T-cell (primary cell): ENCODE data around the gene CYP51A1. TPM values are rescaled to one million over a fixed set of nuclear protein-coding genes. Genes with fewer than 3 reads are reported as not detected.

Experiments
- ATAC-seq, 4 experiments: fragments of 200-7000 bp in 3 of 4; fragments of 150-1000 bp in 1 of 4; cut with Tn5 transposase; replicated peaks in 1 of 4; 1 replicate in 3 of 4; 2 replicates in 1 of 4; pipeline ENCODE4 v1.10.0; 2021; ENCODE audit warnings: moderate library complexity in 3 of 4, mild to moderate bottlenecking in 2 of 4, moderate number of reproducible peaks in 1 of 4
- CTCF ChIA-PET, 2 donors: fragments of 300-600 bp; sonication (Branson Sonifier 250); formaldehyde crosslinking; loops; one replicate each; lab custom pipeline; 2022; ENCODE audit warnings: antibody characterized with exemption in 2 of 2; lab: Charles Lee
- POLR2A ChIA-PET, 2 donors: fragments of 300-600 bp; sonication (Branson Sonifier 250); formaldehyde crosslinking; loops; one replicate each; lab custom pipeline; 2022; ENCODE audit warnings: antibody characterized with exemption in 2 of 2; lab: Charles Lee
- DNase-seq, 35 experiments: peaks; one replicate each; pipeline versions ENCODE4 v3.0.0 to v3.0.0-alpha.2; 2013 to 2023
- H3K27ac ChIP-seq: one replicate; pipeline ENCODE4 v1.5.1; 2013; ENCODE audit warnings: low read length
- H3K27me3 ChIP-seq, 2 experiments: replicated peaks in 1 of 2; 1 replicate in 1 of 2; 2 replicates in 1 of 2; pipeline versions ENCODE4 v1.6.1 to v1.7.0; 2013; ENCODE audit warnings: low read length in 1 of 2, mixed read lengths in 1 of 2; ENCODE audit not compliant: control insufficient read depth in 2 of 2, insufficient read depth in 2 of 2; ENCODE audit errors: extremely low read depth in 1 of 2
- H3K36me3 ChIP-seq, 2 donors: 1 replicate in 1 of 2; 2 replicates in 1 of 2; pipeline versions ENCODE4 v1.6.1 to v1.7.0; 2013; ENCODE audit warnings: low read length in 1 of 2; ENCODE audit not compliant: control insufficient read depth in 2 of 2, insufficient read depth in 1 of 2; ENCODE audit errors: extremely low read depth in 1 of 2
- H3K4me1 ChIP-seq, 2 experiments: 1 replicate in 1 of 2; 2 replicates in 1 of 2; pipeline versions ENCODE4 v1.6.1 to v1.7.0; 2013; ENCODE audit warnings: low read length in 2 of 2, mixed read lengths in 1 of 2; ENCODE audit not compliant: insufficient read depth in 2 of 2, control insufficient read depth in 1 of 2; ENCODE audit errors: extremely low read depth in 1 of 2
- H3K4me3 ChIP-seq, 2 donors: 1 replicate in 1 of 2; 2 replicates in 1 of 2; pipeline versions ENCODE4 v1.5.1 to v1.7.0; 2013; ENCODE audit warnings: mild to moderate bottlenecking in 2 of 2, low read length in 1 of 2, moderate library complexity in 1 of 2; ENCODE audit not compliant: control insufficient read depth in 1 of 2; ENCODE audit errors: extremely low read depth in 1 of 2
- H3K9me3 ChIP-seq: 2 replicates; pipeline ENCODE4 v1.7.0; 2013
- H3K27ac Mint-ChIP-seq, 2 donors: one replicate each; pipeline ENCODE4 v1.8.0; 2020 to 2021; ENCODE audit warnings: mild to moderate bottlenecking in 2 of 2, mixed read lengths in 2 of 2
- H3K27me3 Mint-ChIP-seq, 2 donors: one replicate each; pipeline ENCODE4 v1.8.0; 2021 to 2022; ENCODE audit warnings: mixed read lengths in 2 of 2
- H3K36me3 Mint-ChIP-seq: one replicate; pipeline ENCODE4 v1.8.0; 2021; ENCODE audit warnings: mixed read lengths
- H3K4me1 Mint-ChIP-seq, 3 donors: one replicate each; pipeline ENCODE4 v1.8.0; 2020 to 2022; ENCODE audit warnings: mixed read lengths in 3 of 3, mild to moderate bottlenecking in 1 of 3
- H3K4me3 Mint-ChIP-seq, 3 donors: one replicate each; pipeline ENCODE4 v1.8.0; 2020 to 2022; ENCODE audit warnings: mild to moderate bottlenecking in 3 of 3, mixed read lengths in 3 of 3, moderate library complexity in 3 of 3
- H3K9me3 Mint-ChIP-seq, 3 donors: one replicate each; pipeline ENCODE4 v1.8.0; 2020 to 2022; ENCODE audit warnings: mixed read lengths in 3 of 3
- WGBS: methylation state at CpG from one replicate; pipeline ENCODE4 v1.1.5; 2013; ENCODE audit warnings: missing lambda C conversion rate; ENCODE audit not compliant: insufficient coverage; 5-methylcytosine and 5-hydroxymethylcytosine counted together
- total RNA-seq, 35 experiments: library from RNA in 6 of 35; stranded (reverse) in 6 of 35; fragments of 120-200 nt in 1 of 35; gene quantifications; one replicate each; pipeline versions ENCODE4 v1.2.1 to v1.2.4 and lab custom pipeline; 2013 to 2026

Gene CYP51A1
- total RNA-seq, 5 donors from 2014 or later (not counting 1 experiment from before 2014, with no cell fraction given), result 12.8 to 25.8 (median 18.5) TPM

DNA sequence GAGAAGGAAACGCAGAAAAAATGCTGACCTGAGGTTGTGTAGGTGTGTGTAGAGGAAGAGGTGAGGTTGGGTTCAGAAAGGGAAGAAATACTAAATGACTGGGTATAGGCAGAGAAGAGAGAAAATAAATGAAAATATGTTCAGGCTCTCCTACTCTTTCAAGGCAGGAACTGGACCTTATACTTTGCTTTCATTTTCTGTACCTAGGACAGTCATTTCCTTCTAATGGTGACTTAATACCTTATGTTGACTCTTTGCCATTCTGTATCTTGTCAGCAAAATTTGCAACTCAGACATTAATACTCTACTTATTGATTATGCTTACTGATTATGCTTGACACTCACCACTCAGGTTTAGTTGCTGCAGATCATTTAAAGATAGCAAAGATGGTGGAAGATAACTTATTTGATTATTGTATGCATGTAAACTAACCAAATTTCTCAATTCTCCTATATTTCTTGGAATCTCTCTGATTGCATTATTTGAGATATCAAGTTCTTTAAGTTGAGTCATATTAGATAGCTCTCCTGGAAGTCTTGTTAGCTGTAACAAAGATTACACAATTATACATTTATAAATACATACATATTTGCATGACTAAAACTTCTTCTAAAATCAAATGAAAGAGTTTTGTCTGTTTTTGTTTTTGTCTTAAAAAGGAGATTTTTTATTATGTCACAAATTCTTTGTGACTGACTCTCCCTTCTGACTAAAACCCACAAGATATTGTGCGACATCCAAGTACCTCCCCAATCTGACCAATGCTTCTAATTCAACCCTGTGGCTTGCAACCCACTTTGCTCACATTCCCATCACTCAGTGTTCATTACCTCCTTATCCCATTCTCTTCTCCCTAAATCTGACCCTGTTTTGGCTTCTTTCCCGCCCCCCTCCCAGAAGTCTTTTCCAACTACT lies 24.6 kb upstream of the CYP51A1 start:
- Histone ChIP-seq H3K36me3 (no peaks in the 10 kb centered on the region), H3K4me3 (no peak overlapping the region), H3K27me3 (peaks cover 0 to 2% of the 10 kb centered on the region in 2 experiments), H3K4me1 (no peaks in the 10 kb centered on the region), H3K9me3 (no peaks in the 10 kb centered on the region), H3K27ac (no peak overlapping the region)
- ATAC-seq (no peak), DNase-seq (no peak)
- H3K36me3 Mint-ChIP-seq, result no peaks in the 10 kb centered on the region
- WGBS, result 71% methylated on average over 2 of the region's 3 CpGs
- H3K27me3 Mint-ChIP-seq, result peaks cover 11 to 22% of the 10 kb centered on the region in 2 donors
- ChIA-PET CTCF (interaction anchor here in 1 of 2 donors (1.0 kb wide), 1 partner anchor 16 kb away, joined by 3 read pairs; no protein-coding TSS in a partner anchor), POLR2A (no interaction called here)
- H3K9me3 Mint-ChIP-seq, result no peaks in the 10 kb centered on the region
- H3K27ac Mint-ChIP-seq, result no peak overlapping the region
- H3K4me1 Mint-ChIP-seq, result peaks cover 0 to 2% (median 0%) of the 10 kb centered on the region in 3 donors
- no peak overlapping the region for H3K4me3 Mint-ChIP-seq

- H3K4me1 Mint-ChIP-seq, result peaks cover 0 to 2% (median 0%) of the 10 kb centered on the region in 3 donors
- Histone ChIP-seq H3K9me3 (no peaks in the 10 kb centered on the region), H3K4me1 (no peaks in the 10 kb centered on the region), H3K27ac (no peak overlapping the region), H3K27me3 (peaks cover 0 to 5% of the 10 kb centered on the region in 2 experiments), H3K36me3 (no peaks in the 10 kb centered on the region), H3K4me3 (no peak overlapping the region)
- H3K27me3 Mint-ChIP-seq, result peaks cover 7 to 20% of the 10 kb centered on the region in 2 donors
- H3K9me3 Mint-ChIP-seq, result no peaks in the 10 kb centered on the region
- H3K4me3 Mint-ChIP-seq, result no peak overlapping the region
- ATAC-seq (no peak), DNase-seq (no peak)
- H3K36me3 Mint-ChIP-seq, result no peaks in the 10 kb centered on the region
- CTCF ChIA-PET, result interaction anchor here in 1 of 2 donors (0.7 kb wide), 2 partner anchors 62 to 922 kb away, joined by 3 read pairs; no protein-coding TSS in a partner anchor
- POLR2A ChIA-PET, result no interaction called here
- no peak overlapping the region for H3K27ac Mint-ChIP-seq
Measured at GRCh38 chr7:92156990-92157389, 22.7 kb upstream of the CYP51A1 start.

DNA sequence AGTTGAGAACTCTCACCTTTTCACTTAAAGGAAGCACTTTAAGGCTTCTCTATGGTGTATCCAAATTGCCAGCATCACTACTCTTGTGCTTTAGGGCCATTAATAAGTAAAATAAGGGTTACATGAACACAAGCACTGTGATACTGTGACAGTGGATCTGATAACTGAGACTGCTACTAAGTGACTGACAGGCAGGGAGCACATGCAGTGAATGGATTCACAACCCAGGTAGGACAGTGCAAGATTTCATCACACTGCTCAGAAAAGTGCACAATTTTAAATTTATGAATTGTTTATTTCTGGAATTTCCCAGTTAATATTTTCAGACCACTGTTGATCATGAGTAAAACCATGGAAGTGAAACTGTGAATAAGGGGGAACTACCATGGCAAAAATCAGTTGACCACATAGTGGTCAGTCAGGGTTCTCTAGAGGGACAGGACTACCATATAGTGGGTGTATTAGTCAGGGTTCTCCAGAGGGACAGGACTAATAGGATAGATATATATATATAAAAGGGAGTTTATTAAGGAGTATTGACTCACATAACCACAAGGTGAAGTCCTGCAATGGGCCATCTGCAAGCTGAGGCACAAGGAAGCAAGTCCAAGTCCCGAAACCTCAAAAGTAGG lies 20.9 kb upstream of the CYP51A1 start:
- Mint-ChIP-seq H3K27me3 (peaks cover 0 to 11% of the 10 kb centered on the region in 2 donors), H3K27ac (no peak overlapping the region)
- H3K27me3 ChIP-seq, result peaks cover 0 to 5% of the 10 kb centered on the region in 2 experiments

DNA sequence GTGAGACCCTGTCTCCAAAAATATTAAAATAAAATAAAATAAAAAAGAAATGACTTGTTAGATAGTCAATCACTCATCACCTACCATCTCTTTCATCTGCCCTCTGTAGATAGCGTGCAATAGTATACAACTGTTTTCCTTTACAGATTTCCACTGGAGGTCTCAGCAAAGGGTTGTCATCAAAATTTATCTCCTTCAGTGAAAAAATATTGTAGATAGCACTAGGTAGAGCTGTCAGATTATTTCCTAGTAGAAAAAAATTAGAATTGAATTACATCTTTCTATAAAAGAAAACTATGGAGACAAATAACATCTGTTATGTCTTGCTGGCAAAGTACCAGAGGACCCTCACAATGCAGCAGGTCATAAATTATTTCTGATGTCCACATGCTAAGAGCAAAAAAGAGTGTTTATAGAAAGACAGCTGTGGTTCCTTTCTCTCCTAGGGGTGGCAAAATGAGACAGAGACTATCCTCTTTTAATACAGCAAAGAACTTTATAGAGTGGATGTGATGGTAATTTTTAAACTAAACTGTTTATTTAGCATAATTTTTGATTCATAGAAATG lies 16.3 kb upstream of the CYP51A1 start:
- no CpG with 5 or more reads among the region's 1 CpG for WGBS

More for the DNA sequence above, 20.9 kb upstream of the CYP51A1 start:
- DNase-seq (no peak), ATAC-seq (no peak)
- no peak overlapping the region for H3K4me3 Mint-ChIP-seq
- POLR2A ChIA-PET, result no interaction called here
- H3K4me1 ChIP-seq, result no peaks in the 10 kb centered on the region
- 83% methylated on average over 1 of the region's 1 CpG for WGBS
- H3K27ac ChIP-seq, result no peak overlapping the region
- H3K9me3 Mint-ChIP-seq, result no peaks in the 10 kb centered on the region
- no peak overlapping the region for H3K4me3 ChIP-seq
- H3K4me1 Mint-ChIP-seq, result peaks cover 0 to 2% (median 0%) of the 10 kb centered on the region in 3 donors
- H3K36me3 Mint-ChIP-seq, result no peaks in the 10 kb centered on the region
- H3K9me3 ChIP-seq, result no peaks in the 10 kb centered on the region
- H3K36me3 ChIP-seq, result no peaks in the 10 kb centered on the region
- CTCF ChIA-PET, result no interaction called here

GRCh38 chr7:92149736-92150239 lies 15.5 kb upstream of the CYP51A1 start:
- H3K36me3 ChIP-seq, result no peaks in the 10 kb centered on the region
- CTCF ChIA-PET, result no interaction called here

More for the DNA sequence above, 16.3 kb upstream of the CYP51A1 start:
- no peaks in the 10 kb centered on the region for H3K36me3 Mint-ChIP-seq
- Histone ChIP-seq H3K4me1 (no peaks in the 10 kb centered on the region), H3K27ac (no peak overlapping the region), H3K36me3 (no peaks in the 10 kb centered on the region), H3K27me3 (peaks cover 0 to 9% of the 10 kb centered on the region in 2 experiments), H3K4me3 (no peak overlapping the region), H3K9me3 (no peaks in the 10 kb centered on the region)
- no peaks in the 10 kb centered on the region for H3K9me3 Mint-ChIP-seq
- ChIA-PET CTCF (interaction anchor here in 1 of 2 donors (0.6 kb wide), 1 partner anchor 279 kb away, joined by 3 read pairs; no protein-coding TSS in a partner anchor), POLR2A (no interaction called here)
- H3K27me3 Mint-ChIP-seq, result peaks cover 0 to 6% of the 10 kb centered on the region in 2 donors
- no peaks in the 10 kb centered on the region for H3K4me1 Mint-ChIP-seq
- no peak overlapping the region for H3K4me3 Mint-ChIP-seq
- DNase-seq (no peak), ATAC-seq (no peak)
- H3K27ac Mint-ChIP-seq, result no peak overlapping the region

More at GRCh38 chr7:92149736-92150239, 15.5 kb upstream of the CYP51A1 start:
- H3K27ac ChIP-seq, result no peak overlapping the region
- no peaks in the 10 kb centered on the region for H3K4me1 ChIP-seq
- Mint-ChIP-seq H3K9me3 (no peaks in the 10 kb centered on the region), H3K4me1 (no peaks in the 10 kb centered on the region), H3K27me3 (peaks cover 0 to 2% of the 10 kb centered on the region in 2 donors), H3K36me3 (no peaks in the 10 kb centered on the region), H3K4me3 (no peak overlapping the region), H3K27ac (no peak overlapping the region)
- WGBS, result no CpG with 5 or more reads among the region's 5 CpGs
- no peak for DNase-seq
- no peaks in the 10 kb centered on the region for H3K9me3 ChIP-seq
- POLR2A ChIA-PET, result no interaction called here
- no peak overlapping the region for H3K4me3 ChIP-seq
- peaks cover 0 to 9% of the 10 kb centered on the region in 2 experiments for H3K27me3 ChIP-seq
- ATAC-seq, result no peak
